NCI-H345 treated with DMSO at 0.1 percent for 48 hours (cell line): ENCODE measurements around the gene UQCRQ.

Experiments used
- DNase-seq: peaks from one replicate; lab custom pipeline; 2025; ENCODE audit not compliant: unreplicated experiment; lab: John Stamatoyannopoulos, UW

UQCRQ gene

DNA sequence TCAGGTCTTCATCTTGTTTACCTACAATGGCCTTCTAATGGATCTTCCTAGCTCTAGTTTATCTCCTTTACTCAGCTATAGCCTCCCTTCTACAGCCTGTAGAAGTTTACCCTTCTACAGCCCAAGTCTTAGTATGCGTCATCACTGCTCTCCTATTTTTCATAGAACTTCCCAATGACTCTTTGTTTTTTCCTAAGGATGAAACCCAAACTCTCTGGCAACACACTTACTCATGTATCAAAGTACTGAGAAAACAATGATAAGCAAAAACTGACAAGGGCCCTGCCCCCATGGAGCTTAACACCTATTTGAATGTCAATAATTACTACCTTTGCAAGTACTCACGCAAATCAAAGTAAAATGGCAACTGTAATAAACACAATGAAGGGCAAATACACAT is 40.7 kb downstream of the UQCRQ start:
- no peak for DNase-seq

DNA sequence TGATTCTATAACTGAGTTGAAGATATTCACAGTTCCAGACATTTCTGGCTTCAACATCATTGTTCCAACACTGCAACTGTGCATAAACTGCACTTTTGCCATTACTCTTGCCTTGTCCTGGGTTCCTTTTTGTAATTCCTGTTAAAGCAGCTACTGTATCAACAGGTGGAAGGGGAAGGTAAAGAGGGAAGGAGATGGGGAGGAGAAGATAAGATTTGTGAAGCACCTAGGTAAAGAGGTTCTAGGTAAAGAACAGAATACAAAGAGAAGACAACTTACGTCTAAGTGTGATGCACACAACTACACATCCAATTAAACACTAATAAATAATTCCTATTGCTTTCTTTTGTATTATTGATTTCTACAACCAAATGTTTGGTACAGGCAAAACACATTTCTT is 43.3 kb downstream of the UQCRQ start:
- DNase-seq = no peak

DNA sequence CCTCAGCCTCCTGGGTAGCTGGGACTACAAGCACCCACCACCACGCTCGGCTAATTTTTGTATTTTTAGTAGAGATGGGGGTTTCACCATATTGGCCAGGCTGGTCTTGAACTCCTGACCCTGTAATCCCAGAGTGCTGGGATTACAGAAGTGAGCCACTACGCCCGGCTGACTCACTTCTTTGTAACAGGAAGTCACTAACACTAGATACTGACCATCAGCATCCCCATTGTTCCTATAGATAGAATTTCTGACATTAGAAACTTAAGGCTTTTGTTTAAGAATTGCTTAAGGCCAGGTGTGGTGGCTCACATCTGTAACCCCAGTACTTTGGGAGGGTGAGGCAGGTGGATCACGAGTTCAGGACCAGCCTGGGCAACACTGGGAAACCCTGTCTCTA is 49.2 kb downstream of the UQCRQ start:
- no peak for DNase-seq

DNA sequence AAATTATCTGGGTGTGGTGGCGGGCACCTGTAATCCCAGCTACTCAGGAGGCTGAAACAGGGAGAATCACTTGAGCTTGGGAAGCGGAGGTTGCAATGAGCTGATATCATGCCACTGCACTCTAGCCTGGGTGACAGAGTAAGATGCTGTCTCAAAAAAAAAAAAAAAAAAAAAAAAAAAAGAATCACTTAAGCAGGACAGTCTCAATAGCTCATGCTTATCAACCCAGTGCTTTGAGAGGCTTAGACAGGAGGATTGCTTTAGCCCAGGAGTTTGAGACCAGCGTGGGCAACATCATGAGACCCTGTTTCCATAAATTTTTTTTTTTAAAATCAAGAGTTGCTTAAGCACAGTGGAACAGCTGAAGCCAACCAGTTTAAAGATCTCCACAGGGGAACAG is 49.6 kb downstream of the UQCRQ start:
- DNase-seq = no peak
